CD14-positive monocyte (primary cell): ENCODE data around the gene TDRD7. TPM values are rescaled to one million over a fixed set of nuclear protein-coding genes. Genes with fewer than 3 reads are reported as not detected.
A peak's percentile ranks its signal among the peaks of the same experiment; 100 is the strongest.

Source experiments
- DNase-seq, 3 donors: peaks; one replicate each; pipeline ENCODE4 v3.0.0-alpha.2; 2011 to 2022
- H2AFZ ChIP-seq: 2 replicates; pipeline ENCODE4 v1.6.0; 2012; ENCODE audit warnings: mild to moderate bottlenecking, low read depth, low read length, inconsistent platforms; ENCODE audit not compliant: insufficient read depth, poor library complexity, severe bottlenecking
- H3K27ac ChIP-seq, 2 donors: 1 replicate in 1 of 2; 2 replicates in 1 of 2; pipeline ENCODE4 v1.5.1; 2012 to 2013; ENCODE audit warnings: low read length in 2 of 2, control low read depth in 1 of 2, inconsistent platforms in 1 of 2, low read depth in 1 of 2, mild to moderate bottlenecking in 1 of 2
- H3K27me3 ChIP-seq, 2 donors: one replicate each; pipeline versions ENCODE4 v1.6.0 to v1.6.1; 2011 to 2013; ENCODE audit warnings: low read length in 2 of 2; ENCODE audit not compliant: control insufficient read depth in 2 of 2, insufficient read depth in 2 of 2
- H3K36me3 ChIP-seq, 2 donors: replicated peaks in 1 of 2; 1 replicate in 1 of 2; 2 replicates in 1 of 2; pipeline versions ENCODE4 v1.5.1 to v1.6.1; 2012 to 2013; ENCODE audit warnings: low read length in 2 of 2, control low read depth in 1 of 2, inconsistent platforms in 1 of 2, mild to moderate bottlenecking in 1 of 2; ENCODE audit not compliant: insufficient read depth in 2 of 2, control insufficient read depth in 1 of 2
- H3K4me1 ChIP-seq, 2 donors: 1 replicate in 1 of 2; 2 replicates in 1 of 2; pipeline versions ENCODE4 v1.5.1 to v1.6.1; 2012 to 2013; ENCODE audit warnings: low read length in 2 of 2, control low read depth in 1 of 2, inconsistent platforms in 1 of 2, mild to moderate bottlenecking in 1 of 2, moderate library complexity in 1 of 2; ENCODE audit not compliant: insufficient read depth in 2 of 2, control insufficient read depth in 1 of 2
- H3K4me2 ChIP-seq: replicated peaks from 2 replicates; pipeline ENCODE3; 2012; ENCODE audit warnings: low read length, moderate library complexity, mild to moderate bottlenecking; ENCODE audit not compliant: poor library complexity, severe bottlenecking; ENCODE audit errors: extremely low read depth
- H3K4me3 ChIP-seq, 3 experiments: fragments of 200-600 bp in 1 of 3; sonication (generic) in 1 of 3; replicated peaks in 1 of 3; 1 replicate in 2 of 3; 2 replicates in 1 of 3; pipeline ENCODE4 v1.5.1; 2011 to 2013; ENCODE audit warnings: low read length in 3 of 3, mild to moderate bottlenecking in 3 of 3, control low read depth in 2 of 3, low read depth in 2 of 3, inconsistent platforms in 1 of 3, moderate library complexity in 1 of 3
- H3K79me2 ChIP-seq: 2 replicates; pipeline ENCODE4 v1.6.0; 2012; ENCODE audit warnings: mild to moderate bottlenecking, control low read depth, inconsistent platforms, low read length, moderate library complexity; ENCODE audit not compliant: insufficient read depth
- H3K9ac ChIP-seq: 2 replicates; pipeline ENCODE4 v1.6.0; 2017; ENCODE audit warnings: low read length, mild to moderate bottlenecking; ENCODE audit not compliant: insufficient read depth, poor library complexity, severe bottlenecking
- H3K9me3 ChIP-seq, 2 donors: replicated peaks in 1 of 2; 1 replicate in 1 of 2; 2 replicates in 1 of 2; pipeline versions ENCODE4 v1.5.1 to v1.6.1; 2012 to 2013; ENCODE audit warnings: low read length in 2 of 2, control low read depth in 1 of 2; ENCODE audit not compliant: control insufficient read depth in 1 of 2, insufficient read depth in 1 of 2
- H4K20me1 ChIP-seq: 2 replicates; pipeline ENCODE4 v1.6.0; 2012; ENCODE audit warnings: mild to moderate bottlenecking, low read length, control low read depth, moderate library complexity; ENCODE audit not compliant: insufficient read depth
- H3K27ac Mint-ChIP-seq, 7 donors: one replicate each; pipeline ENCODE4 v1.8.0; 2020; ENCODE audit warnings: mild to moderate bottlenecking in 7 of 7, mixed read lengths in 7 of 7, moderate library complexity in 6 of 7, inconsistent platforms in 2 of 7
- H3K27me3 Mint-ChIP-seq, 3 donors: one replicate each; pipeline ENCODE4 v1.8.0; 2021 to 2022; ENCODE audit warnings: low read depth in 3 of 3, mild to moderate bottlenecking in 3 of 3, mixed read lengths in 3 of 3, moderate library complexity in 3 of 3, inconsistent platforms in 1 of 3
- H3K36me3 Mint-ChIP-seq, 2 donors: one replicate each; pipeline ENCODE4 v1.8.0; 2020; ENCODE audit warnings: mixed read lengths in 2 of 2, inconsistent platforms in 1 of 2, mild to moderate bottlenecking in 1 of 2
- H3K4me1 Mint-ChIP-seq: one replicate; pipeline ENCODE4 v1.8.0; 2020; ENCODE audit warnings: mild to moderate bottlenecking, mixed read lengths
- H3K4me3 Mint-ChIP-seq, 2 donors: one replicate each; pipeline ENCODE4 v1.8.0; 2020; ENCODE audit warnings: mild to moderate bottlenecking in 2 of 2, mixed read lengths in 2 of 2, moderate library complexity in 1 of 2
- H3K9me3 Mint-ChIP-seq, 7 donors: one replicate each; pipeline ENCODE4 v1.8.0; 2020 to 2022; ENCODE audit warnings: mixed read lengths in 7 of 7, mild to moderate bottlenecking in 6 of 7, moderate library complexity in 6 of 7, inconsistent platforms in 2 of 7
- WGBS: methylation state at CpG from one replicate; pipeline ENCODE4 v1.1.5; 2013; ENCODE audit warnings: missing lambda C conversion rate; ENCODE audit not compliant: insufficient coverage; 5-methylcytosine and 5-hydroxymethylcytosine counted together
- intact Hi-C, 2 donors: fragments of 100-400 bp; cut with micrococcal nuclease; formaldehyde crosslinking; loops; one replicate each; pipeline versions ENCODE4 v1.15.0 to v1.15.1; 2023
- polyA plus RNA-seq, 3 donors: library from polyadenylated mRNA; depleted of rRNA in 1 of 3; unstranded in 2 of 3; stranded (reverse) in 1 of 3; fragments of 300-500 nt in 2 of 3; fragments of >200 nt in 1 of 3; fragmentation: Illumina TruSeq in 2 of 3; gene quantifications; 1 replicate in 2 of 3; 2 replicates in 1 of 3; pipeline ENCODE4 v1.2.3, GENCODE V29; 2012 to 2021
- TF ChIP-seq, protein P1 (sequence below): fragments of 200-600 bp; IDR thresholded peaks from one replicate; pipeline ENCODE4 v1.8.0; 2022; ENCODE audit warnings: antibody characterized with exemption, mild to moderate bottlenecking

The TDRD7 gene
- polyA plus RNA-seq, 3 donors, result 8.1 to 12.0 (median 11.1) TPM

DNA sequence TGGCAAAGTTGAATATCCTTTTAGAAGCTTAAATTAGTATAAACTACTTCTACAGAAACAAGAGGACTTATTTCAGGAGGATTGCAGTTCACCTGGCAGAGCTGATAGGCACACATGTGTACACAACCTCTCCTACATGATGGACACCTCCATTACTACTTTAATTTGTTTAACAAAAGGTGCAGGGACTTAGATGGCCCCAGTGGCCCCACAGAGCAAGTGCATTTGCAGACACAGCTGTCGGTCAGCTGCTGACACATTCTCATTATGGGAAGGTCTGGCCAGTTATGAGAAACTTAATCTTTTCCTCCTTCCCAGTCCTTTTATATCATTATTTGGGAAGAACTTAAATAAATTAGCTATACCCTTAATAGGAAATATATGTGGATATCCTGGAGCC lies 28.3 kb downstream of the TDRD7 start:
- Histone ChIP-seq H4K20me1 (no peaks in the 10 kb centered on the region), H3K27ac (peak overlapping the region in 1 of 2 donors; percentile 18), H3K36me3 (peaks cover 15 to 44% of the 10 kb centered on the region in 2 donors), H3K9ac (no peak overlapping the region), H3K27me3 (no peaks in the 10 kb centered on the region), H3K79me2 (peaks cover 48% of the 10 kb centered on the region), H3K4me2 (no peak overlapping the region), H3K4me1 (peaks cover 9 to 38% of the 10 kb centered on the region in 2 donors), H3K9me3 (no peaks in the 10 kb centered on the region), H3K4me3 (no peak overlapping the region), H2AFZ (no peak overlapping the region)
- DNase-seq, result no peak
- WGBS, result no CpG with 5 or more reads among the region's 1 CpG
- TF ChIP-seq, protein P1, sequence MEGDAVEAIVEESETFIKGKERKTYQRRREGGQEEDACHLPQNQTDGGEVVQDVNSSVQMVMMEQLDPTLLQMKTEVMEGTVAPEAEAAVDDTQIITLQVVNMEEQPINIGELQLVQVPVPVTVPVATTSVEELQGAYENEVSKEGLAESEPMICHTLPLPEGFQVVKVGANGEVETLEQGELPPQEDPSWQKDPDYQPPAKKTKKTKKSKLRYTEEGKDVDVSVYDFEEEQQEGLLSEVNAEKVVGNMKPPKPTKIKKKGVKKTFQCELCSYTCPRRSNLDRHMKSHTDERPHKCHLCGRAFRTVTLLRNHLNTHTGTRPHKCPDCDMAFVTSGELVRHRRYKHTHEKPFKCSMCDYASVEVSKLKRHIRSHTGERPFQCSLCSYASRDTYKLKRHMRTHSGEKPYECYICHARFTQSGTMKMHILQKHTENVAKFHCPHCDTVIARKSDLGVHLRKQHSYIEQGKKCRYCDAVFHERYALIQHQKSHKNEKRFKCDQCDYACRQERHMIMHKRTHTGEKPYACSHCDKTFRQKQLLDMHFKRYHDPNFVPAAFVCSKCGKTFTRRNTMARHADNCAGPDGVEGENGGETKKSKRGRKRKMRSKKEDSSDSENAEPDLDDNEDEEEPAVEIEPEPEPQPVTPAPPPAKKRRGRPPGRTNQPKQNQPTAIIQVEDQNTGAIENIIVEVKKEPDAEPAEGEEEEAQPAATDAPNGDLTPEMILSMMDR, result no peak
- H3K27ac Mint-ChIP-seq, result peak overlapping the region in 1 of 7 donors; percentile 80
- intact Hi-C loops, result no loop called here
- peaks cover 26 to 43% of the 10 kb centered on the region in 2 donors for H3K36me3 Mint-ChIP-seq
- H3K27me3 Mint-ChIP-seq, result no peaks in the 10 kb centered on the region
- no peaks in the 10 kb centered on the region for H3K9me3 Mint-ChIP-seq
- H3K4me3 Mint-ChIP-seq, result no peak overlapping the region
- peaks cover 50% of the 10 kb centered on the region for H3K4me1 Mint-ChIP-seq

DNA sequence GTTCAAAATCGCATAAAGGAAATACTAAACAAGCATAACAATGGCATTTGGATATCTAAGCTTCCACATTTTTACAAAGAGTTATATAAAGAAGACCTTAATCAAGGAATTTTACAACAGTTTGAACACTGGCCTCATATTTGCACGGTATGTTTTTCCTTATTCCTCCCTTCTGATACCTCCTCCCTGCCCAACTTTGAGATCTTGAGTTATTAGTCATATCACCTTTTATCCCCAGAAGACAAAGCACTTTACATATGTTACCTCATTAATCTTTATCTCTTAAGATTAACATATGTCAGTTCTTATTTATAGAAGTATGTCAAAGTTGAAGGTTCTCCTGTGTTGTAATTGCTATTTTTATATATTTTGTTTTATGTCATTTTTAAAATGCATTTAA lies 29.8 kb downstream of the TDRD7 start:
- TF ChIP-seq, protein P1, result no peak
- Mint-ChIP-seq H3K27ac (peak overlapping the region in 1 of 7 donors; percentile 21), H3K36me3 (peaks cover 26 to 37% of the 10 kb centered on the region in 2 donors), H3K27me3 (no peaks in the 10 kb centered on the region), H3K9me3 (no peaks in the 10 kb centered on the region), H3K4me3 (no peak overlapping the region), H3K4me1 (peaks cover 55% of the 10 kb centered on the region)
- Histone ChIP-seq H3K4me1 (peaks cover 21 to 45% of the 10 kb centered on the region in 2 donors), H3K27me3 (no peaks in the 10 kb centered on the region), H2AFZ (no peak overlapping the region), H3K4me2 (no peak overlapping the region), H3K36me3 (peaks cover 15 to 38% of the 10 kb centered on the region in 2 donors), H3K27ac (no peak overlapping the region), H3K9ac (no peak overlapping the region), H4K20me1 (no peaks in the 10 kb centered on the region), H3K9me3 (no peaks in the 10 kb centered on the region), H3K4me3 (no peak overlapping the region), H3K79me2 (peaks cover 60% of the 10 kb centered on the region)
- intact Hi-C loops, result no loop called here
- DNase-seq, result no peak
- 100% methylated on average over 1 of the region's 2 CpGs for WGBS
